Measurements from ENCODE around the gene PHETA2. TPM values are rescaled to one million over a fixed set of nuclear protein-coding genes. Genes with fewer than 3 reads are reported as not detected.

The PHETA2 gene
- total RNA-seq, result 1 to 10 TPM; 1.8 to 2.6 TPM

- Mint-ChIP-seq H3K36me3 (ENCODE audit: low read depth) (peaks cover 3% of the 10 kb centered on the region), H3K27ac (peak within 1 kb of the TSS; percentile 85), H3K9me3 (no peaks in the 10 kb centered on the region), H3K4me1 (peaks cover 52% of the 10 kb centered on the region), H3K4me3 (peak within 1 kb of the TSS; percentile 51), H3K27me3 (no peaks in the 10 kb centered on the region)
- ChIA-PET CTCF (interaction anchor here (1.0 to 2.5 kb wide), 2 partner anchors 12 to 16 kb away, joined by 3 to 19 read pairs; partner anchors contain the start of gene NDUFA6), POLR2A (no interaction called here)
- DNase-seq, result peak; percentile 58
Measured at GRCh38 chr22:42074132-42074811, at the start of gene PHETA2. Gene PHETA2 (plus strand): TSS chr22:42074248. CDS start chr22:42077294, 3,046 bp downstream.

GRCh38 chr22:42025421-42025820 lies 48.6 kb upstream of the PHETA2 start:
- POLR2A ChIA-PET, result no interaction called here

GRCh38 chr22:42026705-42027104 lies 47.3 kb upstream of the PHETA2 start:
- peaks cover 11% of the 10 kb centered on the region for H3K9me3 Mint-ChIP-seq
- H3K36me3 Mint-ChIP-seq (ENCODE audit: low read depth), result peaks cover 14% of the 10 kb centered on the region
- no peak for DNase-seq
- H3K27me3 Mint-ChIP-seq, result peaks cover 2% of the 10 kb centered on the region
- CTCF ChIA-PET, result interaction anchor here (0.5 kb wide), 1 partner anchor 335 kb away, joined by 3 read pairs; no protein-coding TSS in a partner anchor
- POLR2A ChIA-PET, result no interaction called here
- H3K4me1 Mint-ChIP-seq, result peaks cover 37% of the 10 kb centered on the region
- no peak overlapping the region for H3K4me3 Mint-ChIP-seq
- no peak overlapping the region for H3K27ac Mint-ChIP-seq

More at GRCh38 chr22:42025421-42025820, 48.6 kb upstream of the PHETA2 start:
- CTCF ChIA-PET, result interaction anchor here (0.6 to 1.9 kb wide), 5 partner anchors 12 to 1091 kb away, joined by 3 to 6 read pairs (median 3); no protein-coding TSS in a partner anchor
- H3K36me3 Mint-ChIP-seq (ENCODE audit: low read depth), result peaks cover 14% of the 10 kb centered on the region
- no peak for DNase-seq
- H3K9me3 Mint-ChIP-seq, result peaks cover 11% of the 10 kb centered on the region
- H3K27me3 Mint-ChIP-seq, result peaks cover 2% of the 10 kb centered on the region
- no peak overlapping the region for H3K4me3 Mint-ChIP-seq
- peaks cover 26% of the 10 kb centered on the region for H3K4me1 Mint-ChIP-seq
- no peak overlapping the region for H3K27ac Mint-ChIP-seq

- ChIA-PET POLR2A (interaction anchor here (0.5 kb wide), 1 partner anchor 102 kb away, joined by 3 read pairs; no protein-coding TSS in a partner anchor), CTCF (interaction anchor here (0.8 to 2.0 kb wide), 9 partner anchors 11 to 46 kb away, joined by 3 to 8 read pairs (median 4); partner anchors contain the start of genes SMDT1 and WBP2NL)
- no peak overlapping the region for H3K4me3 Mint-ChIP-seq
- peaks cover 23% of the 10 kb centered on the region for H3K4me1 Mint-ChIP-seq
- peaks cover 10% of the 10 kb centered on the region for H3K36me3 Mint-ChIP-seq (ENCODE audit: low read depth)
- no peak overlapping the region for H3K27ac Mint-ChIP-seq
- H3K27me3 Mint-ChIP-seq, result peaks cover 7% of the 10 kb centered on the region
- peaks cover 19% of the 10 kb centered on the region for H3K9me3 Mint-ChIP-seq
- DNase-seq, result no peak
Measured at GRCh38 chr22:42033263-42034181, 40.5 kb upstream of the PHETA2 start.

GRCh38 chr22:42035256-42035655 lies 38.8 kb upstream of the PHETA2 start:
- DNase-seq, result no peak
- Mint-ChIP-seq H3K4me1 (peaks cover 20% of the 10 kb centered on the region), H3K27me3 (peaks cover 7% of the 10 kb centered on the region), H3K36me3 (ENCODE audit: low read depth) (peaks cover 11% of the 10 kb centered on the region), H3K4me3 (no peak overlapping the region), H3K27ac (no peak overlapping the region), H3K9me3 (peaks cover 21% of the 10 kb centered on the region)
- CTCF ChIA-PET, result no interaction called here
- POLR2A ChIA-PET, result no interaction called here

- H3K9me3 Mint-ChIP-seq, result peaks cover 36% of the 10 kb centered on the region
- DNase-seq, result no peak
- H3K36me3 Mint-ChIP-seq (ENCODE audit: low read depth), result peaks cover 9% of the 10 kb centered on the region
- no peak overlapping the region for H3K4me3 Mint-ChIP-seq
- CTCF ChIA-PET, result interaction anchor here (0.6 to 0.7 kb wide), 5 partner anchors 24 to 436 kb away, joined by 3 to 5 read pairs (median 4); no protein-coding TSS in a partner anchor
- POLR2A ChIA-PET, result no interaction called here
- H3K27me3 Mint-ChIP-seq, result peaks cover 12% of the 10 kb centered on the region
- H3K4me1 Mint-ChIP-seq, result peaks cover 3% of the 10 kb centered on the region
- no peak overlapping the region for H3K27ac Mint-ChIP-seq
Measured at GRCh38 chr22:42039271-42039670, 34.8 kb upstream of the PHETA2 start.

- ChIA-PET CTCF (interaction anchor here (0.6 to 2.2 kb wide), 4 partner anchors 10 to 60 kb away, joined by 3 to 9 read pairs (median 6); no protein-coding TSS in a partner anchor), POLR2A (no interaction called here)
- Mint-ChIP-seq H3K9me3 (peaks cover 29% of the 10 kb centered on the region), H3K4me3 (no peak overlapping the region), H3K27me3 (peaks cover 12% of the 10 kb centered on the region), H3K36me3 (ENCODE audit: low read depth) (peaks cover 8% of the 10 kb centered on the region), H3K4me1 (no peaks in the 10 kb centered on the region), H3K27ac (no peak overlapping the region)
- DNase-seq, result no peak
Measured at GRCh38 chr22:42041784-42042183, 32.3 kb upstream of the PHETA2 start.

GRCh38 chr22:42050641-42051180 lies 23.3 kb upstream of the PHETA2 start:
- H3K4me3 Mint-ChIP-seq, result no peak overlapping the region
- no peak overlapping the region for H3K27ac Mint-ChIP-seq
- no peak for DNase-seq
- ChIA-PET POLR2A (no interaction called here), CTCF (no interaction called here)
- no peaks in the 10 kb centered on the region for H3K27me3 Mint-ChIP-seq
- no peaks in the 10 kb centered on the region for H3K9me3 Mint-ChIP-seq
- H3K4me1 Mint-ChIP-seq, result no peaks in the 10 kb centered on the region
- no peaks in the 10 kb centered on the region for H3K36me3 Mint-ChIP-seq (ENCODE audit: low read depth)

GRCh38 chr22:42052765-42053164 lies 21.3 kb upstream of the PHETA2 start:
- no peaks in the 10 kb centered on the region for H3K4me1 Mint-ChIP-seq
- CTCF ChIA-PET, result no interaction called here
- H3K27ac Mint-ChIP-seq, result no peak overlapping the region
- DNase-seq, result no peak
- H3K27me3 Mint-ChIP-seq, result no peaks in the 10 kb centered on the region
- POLR2A ChIA-PET, result no interaction called here
- peaks cover 13% of the 10 kb centered on the region for H3K9me3 Mint-ChIP-seq
- H3K36me3 Mint-ChIP-seq (ENCODE audit: low read depth), result peaks cover 10% of the 10 kb centered on the region
- H3K4me3 Mint-ChIP-seq, result no peak overlapping the region

GRCh38 chr22:42056757-42057511 lies 17.1 kb upstream of the PHETA2 start:
- DNase-seq, result no peak
- H3K9me3 Mint-ChIP-seq, result peaks cover 19% of the 10 kb centered on the region
- no peaks in the 10 kb centered on the region for H3K27me3 Mint-ChIP-seq
- H3K27ac Mint-ChIP-seq, result no peak overlapping the region
- ChIA-PET CTCF (interaction anchor here (1.4 kb wide), 1 partner anchor 34 kb away, joined by 4 read pairs; no protein-coding TSS in a partner anchor), POLR2A (interaction anchor here (0.6 to 0.7 kb wide), 3 partner anchors 14 to 541 kb away, joined by 3 read pairs; no protein-coding TSS in a partner anchor)
- H3K4me3 Mint-ChIP-seq, result no peak overlapping the region
- no peaks in the 10 kb centered on the region for H3K4me1 Mint-ChIP-seq
- peaks cover 43% of the 10 kb centered on the region for H3K36me3 Mint-ChIP-seq (ENCODE audit: low read depth)

GRCh38 chr22:42060489-42060888 lies 13.6 kb upstream of the PHETA2 start:
- ChIA-PET POLR2A (no interaction called here), CTCF (interaction anchor here (0.6 to 1.6 kb wide), 4 partner anchors 15 to 113 kb away, joined by 3 to 6 read pairs (median 3); no protein-coding TSS in a partner anchor)
- H3K36me3 Mint-ChIP-seq (ENCODE audit: low read depth), result peaks cover 66% of the 10 kb centered on the region
- no peak for DNase-seq
- no peak overlapping the region for H3K4me3 Mint-ChIP-seq
- H3K27me3 Mint-ChIP-seq, result no peaks in the 10 kb centered on the region
- no peak overlapping the region for H3K27ac Mint-ChIP-seq
- peaks cover 19% of the 10 kb centered on the region for H3K9me3 Mint-ChIP-seq
- H3K4me1 Mint-ChIP-seq, result no peaks in the 10 kb centered on the region

- no peak overlapping the region for H3K4me3 Mint-ChIP-seq
- H3K4me1 Mint-ChIP-seq, result no peaks in the 10 kb centered on the region
- peaks cover 69% of the 10 kb centered on the region for H3K36me3 Mint-ChIP-seq (ENCODE audit: low read depth)
- ChIA-PET CTCF (interaction anchor here (0.6 to 1.6 kb wide), 6 partner anchors 16 to 112 kb away, joined by 3 to 6 read pairs (median 3); no protein-coding TSS in a partner anchor), POLR2A (no interaction called here)
- no peak for DNase-seq
- no peaks in the 10 kb centered on the region for H3K27me3 Mint-ChIP-seq
- H3K27ac Mint-ChIP-seq, result no peak overlapping the region
- peaks cover 19% of the 10 kb centered on the region for H3K9me3 Mint-ChIP-seq
Measured at GRCh38 chr22:42061041-42061440, 13.0 kb upstream of the PHETA2 start.

Measured in activated CD4-positive, alpha-beta T cell treated with anti-CD3 and anti-CD28 coated beads, Interleukin-2, amount 10 ng/mL, durations not matched to agents 7 days and 5 days (primary cell).